Left forelimb (tissue), 1 donor: ENCODE measurements around the gene CDC42BPA.
"Not testable (repeated sequence)": the region's sequence is repeated elsewhere in the genome, so short reads cannot be mapped to it uniquely, and the experiment has no call there.

Experiments
- DNase-seq: peaks from one replicate; pipeline ENCODE4 v3.0.0-alpha.2; 2018; ENCODE audit warnings: low spot score

The CDC42BPA gene

GRCh38 chr1:227318016-227318852 is at the start of gene CDC42BPA:
CDC42BPA (minus strand) TSS chr1:227318492; CDS start chr1:227317182, 1,310 bp downstream.
- peak; percentile 93 for DNase-seq

GRCh38 chr1:227368009-227368408 is 49.7 kb upstream of the CDC42BPA start:
- no peak for DNase-seq

GRCh38 chr1:227365473-227366431 is 47.5 kb upstream of the CDC42BPA start:
- no peak for DNase-seq

- DNase-seq: no peak
Measured at GRCh38 chr1:227364657-227365056, 46.4 kb upstream of the CDC42BPA start.

GRCh38 chr1:227363825-227364224 is 45.5 kb upstream of the CDC42BPA start:
- DNase-seq: no peak

- DNase-seq: no peak
Measured at GRCh38 chr1:227362039-227362438, 43.7 kb upstream of the CDC42BPA start.

- DNase-seq: no peak
Measured at GRCh38 chr1:227357927-227358302, 39.6 kb upstream of the CDC42BPA start.

- DNase-seq: peak; percentile 72
Measured at GRCh38 chr1:227357171-227357926, 39.1 kb upstream of the CDC42BPA start.

GRCh38 chr1:227356620-227357146 is 38.4 kb upstream of the CDC42BPA start:
- no peak for DNase-seq

- no peak for DNase-seq
Measured at GRCh38 chr1:227355542-227356245, 37.4 kb upstream of the CDC42BPA start.

GRCh38 chr1:227353186-227353585 is 34.9 kb upstream of the CDC42BPA start:
- no peak for DNase-seq

GRCh38 chr1:227352164-227352563 is 33.9 kb upstream of the CDC42BPA start:
- DNase-seq: not testable (repeated sequence)

- DNase-seq: no peak
Measured at GRCh38 chr1:227351443-227351842, 33.2 kb upstream of the CDC42BPA start.

GRCh38 chr1:227349967-227350366 is 31.7 kb upstream of the CDC42BPA start:
- DNase-seq: no peak

GRCh38 chr1:227343727-227344551 is 25.6 kb upstream of the CDC42BPA start:
- DNase-seq: no peak

- DNase-seq: no peak
Measured at GRCh38 chr1:227343206-227343605, 24.9 kb upstream of the CDC42BPA start.

GRCh38 chr1:227342075-227342829 is 24.0 kb upstream of the CDC42BPA start:
- no peak for DNase-seq

GRCh38 chr1:227336136-227336535 is 17.8 kb upstream of the CDC42BPA start:
- DNase-seq: not testable (repeated sequence)

GRCh38 chr1:227335242-227336020 is 17.1 kb upstream of the CDC42BPA start:
- no peak for DNase-seq
